ENCODE results near the gene CDC42SE1.

CDC42SE1 gene

DNA sequence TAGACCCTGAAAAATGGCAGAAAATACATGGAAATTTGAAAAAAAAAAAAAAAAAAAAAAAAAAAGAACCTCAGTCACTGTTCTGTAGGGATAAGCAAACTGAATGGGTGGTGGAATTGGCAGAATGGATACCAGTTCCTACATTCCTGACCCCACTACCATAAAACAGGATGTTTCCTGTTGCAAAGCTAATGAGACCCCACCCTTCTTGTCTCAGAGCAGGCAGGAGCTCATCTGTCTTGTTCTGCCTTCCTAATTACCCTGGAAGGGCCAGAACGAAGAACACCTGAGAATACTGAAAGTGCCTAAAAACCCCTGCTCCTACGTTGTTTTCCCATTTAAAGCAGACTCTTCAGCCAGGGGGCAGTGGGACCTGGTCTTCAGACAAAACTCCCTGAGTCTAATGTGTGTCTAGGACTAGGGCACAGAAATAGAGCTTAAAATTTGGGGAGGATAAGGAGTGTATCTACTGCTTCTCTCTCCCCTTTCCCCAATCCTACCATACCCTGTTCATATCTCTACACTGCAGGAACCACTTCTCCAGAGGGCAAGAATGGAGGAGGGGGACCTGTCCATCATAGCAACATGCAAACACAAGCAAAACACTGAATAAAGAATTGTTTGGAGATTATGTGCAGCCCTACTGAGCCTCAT is 7.9 kb downstream of the CDC42SE1 start:
- no peak for DNase-seq

GRCh38 chr1:151050051-151050688 is 9.3 kb downstream of the CDC42SE1 start:
- no peak for DNase-seq

- no peak for DNase-seq
Measured at GRCh38 chr1:151049458-151049857, 10.0 kb downstream of the CDC42SE1 start.

GRCh38 chr1:151048645-151049032 is 10.8 kb downstream of the CDC42SE1 start:
- no peak for DNase-seq

GRCh38 chr1:151047925-151048644 is 11.3 kb downstream of the CDC42SE1 start:
- DNase-seq: peak in 1 of 2 experiments; percentile 56

DNA sequence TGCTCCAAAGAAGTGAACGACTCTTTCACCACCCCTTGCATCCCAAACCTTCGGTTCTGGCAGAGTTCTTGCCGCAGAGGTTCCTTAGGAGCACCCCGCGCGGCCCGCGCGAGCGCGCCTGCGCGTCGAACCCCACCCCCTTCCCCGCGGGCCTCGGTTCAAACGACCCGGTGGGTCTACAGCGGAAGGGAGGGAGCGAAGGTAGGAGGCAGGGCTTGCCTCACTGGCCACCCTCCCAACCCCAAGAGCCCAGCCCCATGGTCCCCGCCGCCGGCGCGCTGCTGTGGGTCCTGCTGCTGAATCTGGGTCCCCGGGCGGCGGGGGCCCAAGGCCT is 11.9 kb downstream of the CDC42SE1 start, which contains the start of gene C1orf56:
Gene C1orf56 (plus strand): TSS at position 161 of the 334 bp plus-strand sequence. CDS start 97 bp downstream, at position 258.
- peak in 1 of 2 experiments; percentile 35 for DNase-seq

DNA sequence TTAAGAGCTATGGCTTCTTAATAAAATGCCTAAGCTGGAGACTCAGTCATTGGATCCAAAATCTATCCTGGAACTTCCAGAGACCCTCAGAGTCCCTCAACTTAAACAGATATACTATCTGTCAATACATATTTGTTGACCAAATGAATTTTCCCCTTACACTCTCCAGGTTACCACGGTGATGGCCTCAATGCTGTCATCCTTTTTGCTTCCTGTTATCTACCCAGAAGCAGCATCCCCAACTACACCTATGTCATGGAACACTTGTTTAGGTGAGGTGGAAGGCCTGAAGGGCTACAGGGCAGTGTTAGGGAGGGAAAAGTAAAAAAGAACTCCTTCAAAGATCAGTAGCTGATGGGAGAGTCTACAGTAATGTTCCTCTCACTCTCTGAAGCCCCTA is 16.3 kb downstream of the CDC42SE1 start:
- DNase-seq: no peak

- no peak for DNase-seq
Measured at GRCh38 chr1:151039521-151039920, 19.9 kb downstream of the CDC42SE1 start.

DNA sequence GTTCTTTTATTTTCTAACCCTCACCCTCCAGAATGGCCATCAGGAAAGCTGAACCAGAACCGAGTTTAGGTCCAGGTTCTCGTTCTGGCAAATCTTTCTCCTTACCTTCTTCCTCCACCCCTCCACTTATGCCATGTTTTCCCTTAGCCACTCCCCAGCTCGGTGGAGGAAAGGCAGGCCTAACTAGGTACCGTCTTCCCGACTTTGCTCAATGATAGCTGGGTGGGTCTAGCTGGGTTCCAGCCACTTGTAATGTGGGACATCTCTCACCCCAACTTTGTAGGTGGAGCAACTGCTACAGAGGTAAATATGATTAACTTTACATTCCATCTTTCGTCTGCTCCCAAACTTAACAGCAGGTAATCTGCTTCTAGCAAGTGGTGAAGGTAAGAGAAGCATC is 22.4 kb downstream of the CDC42SE1 start:
- no peak for DNase-seq

- DNase-seq: no peak
Measured at GRCh38 chr1:151036356-151036755, 23.1 kb downstream of the CDC42SE1 start, which contains the start of gene BNIPL. BNIPL (plus strand) TSS chr1:151036586; CDS start chr1:151036726, 140 bp downstream.

GRCh38 chr1:151035167-151035566 is 24.3 kb downstream of the CDC42SE1 start:
- no peak for DNase-seq

DNA sequence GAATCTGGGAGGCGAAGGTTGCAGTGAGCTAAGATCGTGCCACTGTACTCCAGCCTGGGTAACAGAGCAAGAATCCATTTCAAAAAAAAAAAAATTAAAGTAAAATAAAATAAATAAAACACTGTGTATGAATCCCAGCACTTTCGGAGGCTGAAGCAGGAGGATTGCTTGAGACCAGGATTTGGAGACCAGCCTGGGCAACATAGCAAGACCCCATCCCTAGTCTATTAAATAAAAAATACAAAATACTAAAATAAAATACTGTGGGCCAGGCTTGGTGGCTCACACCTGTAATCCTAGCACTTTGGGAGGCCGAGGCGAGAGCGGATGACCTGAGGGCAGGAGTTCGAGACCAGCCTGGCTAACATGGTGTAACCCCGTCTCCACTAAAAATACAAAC is 27.3 kb downstream of the CDC42SE1 start:
- DNase-seq: no peak

GRCh38 chr1:151026460-151026859 is 33.0 kb downstream of the CDC42SE1 start:
- DNase-seq: no peak

DNA sequence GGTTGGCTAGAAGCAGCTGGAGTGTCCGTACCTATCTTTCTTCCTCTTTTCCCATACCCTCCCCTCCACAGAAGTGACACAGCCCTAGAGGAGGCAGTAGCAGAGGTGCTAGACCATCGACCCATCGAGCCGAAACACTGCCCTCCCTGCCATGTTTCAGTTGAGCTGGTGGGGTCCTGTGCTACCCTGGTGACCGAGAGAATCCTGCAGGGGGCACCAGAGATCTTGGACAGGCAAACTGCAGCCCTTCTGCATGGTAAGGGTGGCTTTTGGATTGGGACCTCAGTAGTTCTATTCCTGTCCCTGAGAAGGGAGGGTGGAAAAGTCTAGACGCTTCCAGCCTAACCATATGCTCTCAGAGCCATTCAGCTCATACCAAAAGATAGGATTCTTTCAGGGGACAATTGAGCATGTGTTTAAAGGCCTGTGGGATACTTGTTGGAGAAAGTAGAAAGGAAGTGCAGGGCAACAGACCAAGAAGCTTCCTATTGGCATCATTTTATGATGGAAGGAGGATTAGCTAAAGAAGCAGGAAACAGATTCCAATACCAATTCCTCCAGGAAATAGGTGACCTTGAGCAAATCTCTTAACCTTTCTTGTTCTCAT is 34.8 kb downstream of the CDC42SE1 start:
- DNase-seq: no peak

DNA sequence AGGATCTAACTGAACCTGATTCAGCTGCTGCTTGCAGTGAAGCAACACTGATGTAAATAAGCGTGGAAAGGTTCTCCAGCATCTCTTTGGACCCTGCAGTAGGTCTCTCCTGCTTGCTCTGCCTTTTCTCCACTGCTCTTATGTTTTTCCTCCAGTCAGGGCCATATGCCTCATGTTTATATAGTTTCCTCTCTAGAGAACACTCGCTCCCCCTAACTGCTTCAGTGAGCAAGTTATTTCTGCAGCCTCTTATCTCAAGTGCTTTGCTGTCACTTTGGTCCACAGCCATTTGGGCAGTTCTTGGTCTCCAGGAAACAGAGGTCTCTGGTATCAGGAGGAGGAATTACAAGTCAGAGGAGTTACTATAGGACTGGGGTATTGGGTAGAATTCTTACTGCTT is 45.9 kb downstream of the CDC42SE1 start:
- DNase-seq: no peak

GRCh38 chr1:151012684-151013471 is 46.5 kb downstream of the CDC42SE1 start:
- DNase-seq: no peak

DNA sequence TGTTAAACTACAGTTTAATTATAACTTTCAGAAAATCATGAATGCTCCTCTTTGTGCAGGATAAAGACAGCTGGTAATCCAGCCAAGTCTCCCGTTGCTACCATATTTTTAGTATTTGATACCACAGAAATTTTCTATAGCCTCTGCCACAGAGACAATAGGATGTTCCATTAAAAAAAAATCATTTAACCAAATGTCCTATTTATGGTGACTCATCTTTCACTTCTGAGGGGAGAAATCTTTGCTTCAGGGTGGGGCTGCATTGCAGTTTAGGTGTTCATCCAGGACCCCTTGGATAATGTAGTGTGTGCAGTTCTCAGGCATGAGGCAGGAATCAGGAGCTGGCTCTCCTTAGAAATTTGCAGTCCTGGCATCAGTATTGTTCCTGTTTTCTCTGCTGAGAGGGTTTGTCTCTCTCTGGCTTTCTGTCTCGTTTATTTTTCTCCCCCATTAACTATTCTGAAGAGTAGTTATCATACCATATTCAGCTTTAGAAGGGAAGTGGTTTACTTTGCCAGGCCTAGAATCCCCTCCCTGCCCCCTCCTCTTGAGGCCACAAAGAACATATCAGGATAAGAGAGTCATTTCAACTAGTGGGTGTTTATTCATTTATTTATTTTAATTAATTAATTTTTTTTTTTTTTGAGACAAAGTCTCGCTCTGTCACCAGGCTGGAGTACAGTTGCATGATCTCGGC is 48.1 kb downstream of the CDC42SE1 start:
- no peak for DNase-seq

GRCh38 chr1:151010346-151010726 is 49.1 kb downstream of the CDC42SE1 start:
- no peak for DNase-seq

DNA sequence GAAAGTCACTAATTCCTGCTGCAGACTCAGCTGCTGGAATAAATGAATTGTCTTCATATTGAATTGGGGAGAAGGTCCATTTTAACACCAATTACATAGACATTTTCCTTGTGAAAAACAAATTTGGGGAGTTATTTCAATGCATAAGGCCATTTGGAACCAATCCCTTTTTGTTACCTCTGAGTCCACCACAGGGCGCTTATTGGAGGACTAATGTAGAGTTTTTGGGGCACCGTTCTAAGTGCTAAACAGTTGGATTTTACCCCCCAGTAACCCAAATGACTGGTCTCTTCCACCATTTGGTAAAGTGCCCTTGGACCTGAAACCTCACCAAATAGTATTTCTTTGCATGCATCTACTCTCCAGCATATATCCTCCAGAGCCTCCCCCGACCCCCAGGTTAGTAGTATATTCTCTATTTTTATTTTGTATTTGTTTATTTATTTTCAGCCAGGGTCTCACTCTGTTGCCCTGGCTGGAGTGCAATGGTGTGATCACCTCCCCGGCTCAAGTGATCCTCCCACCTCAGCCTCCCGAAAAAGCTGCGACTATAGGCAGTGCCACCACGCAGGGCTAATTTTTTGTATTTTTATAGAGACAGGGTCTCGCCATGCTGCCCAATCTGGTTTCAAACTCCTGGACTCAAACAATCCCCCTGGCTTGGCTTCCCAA is 49.6 kb downstream of the CDC42SE1 start:
- DNase-seq: no peak

DNA sequence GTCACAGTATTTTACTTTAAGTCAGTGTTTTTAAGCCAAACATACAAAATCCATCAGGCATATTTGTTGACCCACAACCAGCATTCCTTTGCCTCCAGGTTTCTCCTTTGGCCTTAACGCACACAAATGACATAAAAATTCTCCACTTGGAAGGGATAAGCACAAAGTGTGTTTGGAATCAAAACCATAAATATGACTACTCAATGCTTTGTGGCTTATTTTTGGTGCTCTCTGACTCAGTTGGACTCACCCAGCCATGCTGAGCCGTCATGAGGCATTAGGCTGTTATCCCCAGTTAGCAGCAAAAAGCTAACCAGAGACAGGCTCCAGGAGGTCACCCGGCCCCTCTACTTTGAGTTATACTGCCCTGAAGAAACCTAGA is 50.2 kb downstream of the CDC42SE1 start:
- no peak for DNase-seq

Data from cerebellar nuclear complex (tissue), 1 donor.